Bronchial epithelial cell (primary cell): ENCODE data around the gene TTLL11. TPM values are rescaled to one million over a fixed set of nuclear protein-coding genes. Genes with fewer than 3 reads are reported as not detected.
"Not testable (repeated sequence)": the region's sequence is repeated elsewhere in the genome, so short reads cannot be mapped to it uniquely, and the experiment has no call there.

Source experiments
- DNase-seq: peaks from one replicate; pipeline ENCODE4 v3.0.0-alpha.2; 2010; ENCODE audit warnings: low read depth
- FAIRE-seq: peaks from 2 replicates; lab custom pipeline; 2011; peaks lifted over from hg19 to GRCh38; lab: Jason Lieb, UNC
- H3K27me3 ChIP-seq: 2 replicates; pipeline ENCODE4 v1.5.1; 2011; ENCODE audit warnings: low read length; ENCODE audit not compliant: control insufficient read depth, insufficient read depth
- H3K36me3 ChIP-seq: 2 replicates; pipeline ENCODE4 v1.5.1; 2011; ENCODE audit warnings: low read length; ENCODE audit not compliant: control insufficient read depth, insufficient read depth
- H3K4me3 ChIP-seq: 2 replicates; pipeline ENCODE4 v1.5.1; 2011; ENCODE audit warnings: mild to moderate bottlenecking, low read depth, low read length, control low read depth
- CTCF ChIP-seq: IDR thresholded peaks from 2 replicates; pipeline ENCODE4 v1.5.1; 2011; ENCODE audit warnings: mild to moderate bottlenecking, moderate library complexity, low read length, control low read depth, inconsistent platforms; ENCODE audit not compliant: insufficient read depth, severe bottlenecking
- total RNA-seq: library from RNA; depleted of rRNA; stranded (reverse); fragments of >200 nt; gene quantifications from 2 replicates; pipeline ENCODE4 v1.2.1, GENCODE V29; 2014

The TTLL11 gene
- total RNA-seq, 1 donor from 2014 or later = 1.8 TPM

- H3K4me3 ChIP-seq = no peak overlapping the region
- TF ChIP-seq CTCF = no peak
- DNase-seq (no peak), FAIRE-seq (no peak)
- H3K36me3 ChIP-seq = no peaks in the 10 kb centered on the region
- H3K27me3 ChIP-seq = no peaks in the 10 kb centered on the region
Observed at GRCh38 chr9:121797081-121797480, 296.0 kb downstream of the TTLL11 start.

- not testable (repeated sequence) for DNase-seq, H3K27me3 ChIP-seq, FAIRE-seq, H3K36me3 ChIP-seq, H3K4me3 ChIP-seq
Observed at GRCh38 chr9:121794334-121794733, 298.8 kb downstream of the TTLL11 start.

- DNase-seq, H3K27me3 ChIP-seq, H3K4me3 ChIP-seq, H3K36me3 ChIP-seq, FAIRE-seq: not testable (repeated sequence)
Observed at GRCh38 chr9:121792476-121792875, 300.6 kb downstream of the TTLL11 start.

GRCh38 chr9:121790841-121791240 lies 302.3 kb downstream of the TTLL11 start:
- H3K36me3 ChIP-seq = peaks cover 2% of the 10 kb centered on the region
- FAIRE-seq = no peak
- H3K27me3 ChIP-seq = no peaks in the 10 kb centered on the region
- no peak for DNase-seq
- H3K4me3 ChIP-seq = no peak overlapping the region
- TF ChIP-seq CTCF = no peak

GRCh38 chr9:121788686-121789366 lies 304.3 kb downstream of the TTLL11 start:
- Histone ChIP-seq H3K36me3 (peaks cover 3% of the 10 kb centered on the region), H3K27me3 (no peaks in the 10 kb centered on the region), H3K4me3 (no peak overlapping the region)
- no peak for TF ChIP-seq CTCF
- DNase-seq (peak; percentile 30), FAIRE-seq (no peak)

- no peak overlapping the region for H3K4me3 ChIP-seq
- FAIRE-seq = no peak
- peaks cover 14% of the 10 kb centered on the region for H3K36me3 ChIP-seq
- no peaks in the 10 kb centered on the region for H3K27me3 ChIP-seq
- no peak for TF ChIP-seq CTCF
- DNase-seq = no peak
Observed at GRCh38 chr9:121786998-121787422, 306.1 kb downstream of the TTLL11 start.

- TF ChIP-seq CTCF = no peak
- Histone ChIP-seq H3K27me3 (no peaks in the 10 kb centered on the region), H3K36me3 (peaks cover 18% of the 10 kb centered on the region), H3K4me3 (no peak overlapping the region)
- FAIRE-seq (no peak), DNase-seq (no peak)
Observed at GRCh38 chr9:121786543-121786948, 306.6 kb downstream of the TTLL11 start.
